Body of pancreas (tissue), 4 donors: ENCODE results near the gene MID1.

Experiments
- POLR2A ChIP-seq, 3 donors: fragments of 450-650 bp; IDR thresholded peaks; one replicate each; pipeline ENCODE4 v1.6.1; 2016; ENCODE audit warnings: antibody characterized with exemption in 3 of 3, mild to moderate bottlenecking in 2 of 3
- TF ChIP-seq, protein P1 (sequence below), 7 experiments: fragments of 450-650 bp in 4 of 7; fragments of 200-600 bp in 3 of 7; sonication (generic) in 3 of 7; IDR thresholded peaks; one replicate each; pipeline ENCODE4 v1.5.1; 2016 to 2019; ENCODE audit warnings: antibody characterized with exemption in 7 of 7

DNA sequence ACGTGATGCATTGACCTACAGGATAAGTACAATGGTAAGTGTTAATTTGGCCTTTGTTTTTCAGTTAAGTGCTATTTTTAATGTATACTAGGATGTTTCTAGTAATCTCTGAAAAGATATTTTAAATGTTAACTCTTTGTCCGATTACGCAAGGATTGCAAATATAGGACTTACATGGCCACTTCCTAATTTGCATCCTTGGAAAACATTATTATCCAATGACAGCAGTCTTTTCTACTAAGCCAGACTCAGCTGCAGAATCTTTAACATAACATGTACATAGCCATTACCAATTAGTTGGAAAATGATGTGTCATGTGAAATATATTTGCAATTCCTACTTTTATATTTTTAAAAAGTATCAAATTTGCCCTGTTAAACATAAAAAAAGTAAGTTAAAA lies 124.7 kb downstream of the MID1 start:
- TF ChIP-seq, protein P1, sequence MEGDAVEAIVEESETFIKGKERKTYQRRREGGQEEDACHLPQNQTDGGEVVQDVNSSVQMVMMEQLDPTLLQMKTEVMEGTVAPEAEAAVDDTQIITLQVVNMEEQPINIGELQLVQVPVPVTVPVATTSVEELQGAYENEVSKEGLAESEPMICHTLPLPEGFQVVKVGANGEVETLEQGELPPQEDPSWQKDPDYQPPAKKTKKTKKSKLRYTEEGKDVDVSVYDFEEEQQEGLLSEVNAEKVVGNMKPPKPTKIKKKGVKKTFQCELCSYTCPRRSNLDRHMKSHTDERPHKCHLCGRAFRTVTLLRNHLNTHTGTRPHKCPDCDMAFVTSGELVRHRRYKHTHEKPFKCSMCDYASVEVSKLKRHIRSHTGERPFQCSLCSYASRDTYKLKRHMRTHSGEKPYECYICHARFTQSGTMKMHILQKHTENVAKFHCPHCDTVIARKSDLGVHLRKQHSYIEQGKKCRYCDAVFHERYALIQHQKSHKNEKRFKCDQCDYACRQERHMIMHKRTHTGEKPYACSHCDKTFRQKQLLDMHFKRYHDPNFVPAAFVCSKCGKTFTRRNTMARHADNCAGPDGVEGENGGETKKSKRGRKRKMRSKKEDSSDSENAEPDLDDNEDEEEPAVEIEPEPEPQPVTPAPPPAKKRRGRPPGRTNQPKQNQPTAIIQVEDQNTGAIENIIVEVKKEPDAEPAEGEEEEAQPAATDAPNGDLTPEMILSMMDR (IDR thresholded peaks at IDR 0.05): no peak
- TF ChIP-seq POLR2A (IDR thresholded peaks at IDR 0.05): no peak
